ENCODE results near the gene TTYH1.

TTYH1 gene

DNA sequence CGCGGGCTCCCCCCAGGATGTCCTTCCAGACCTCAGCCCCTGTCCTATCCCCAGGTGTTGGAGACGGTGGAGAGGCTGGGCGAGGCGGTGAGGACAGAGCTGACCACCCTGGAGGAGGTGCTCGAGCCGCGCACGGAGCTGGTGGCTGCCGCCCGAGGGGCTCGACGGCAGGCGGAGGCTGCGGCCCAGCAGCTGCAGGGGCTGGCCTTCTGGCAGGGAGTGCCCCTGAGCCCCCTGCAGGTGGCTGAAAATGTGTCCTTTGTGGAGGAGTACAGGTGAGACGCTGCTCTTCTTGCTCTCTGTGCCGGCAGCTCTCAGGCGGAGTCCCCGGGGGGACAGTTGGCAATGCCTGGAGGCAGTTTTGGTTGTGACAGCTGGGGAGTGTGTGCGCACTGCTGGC lies 6.9 kb downstream of the TTYH1 start:
- DNase-seq (ENCODE audit: low read depth in 1 of 2, low spot score in 1 of 2), result no peak

DNA sequence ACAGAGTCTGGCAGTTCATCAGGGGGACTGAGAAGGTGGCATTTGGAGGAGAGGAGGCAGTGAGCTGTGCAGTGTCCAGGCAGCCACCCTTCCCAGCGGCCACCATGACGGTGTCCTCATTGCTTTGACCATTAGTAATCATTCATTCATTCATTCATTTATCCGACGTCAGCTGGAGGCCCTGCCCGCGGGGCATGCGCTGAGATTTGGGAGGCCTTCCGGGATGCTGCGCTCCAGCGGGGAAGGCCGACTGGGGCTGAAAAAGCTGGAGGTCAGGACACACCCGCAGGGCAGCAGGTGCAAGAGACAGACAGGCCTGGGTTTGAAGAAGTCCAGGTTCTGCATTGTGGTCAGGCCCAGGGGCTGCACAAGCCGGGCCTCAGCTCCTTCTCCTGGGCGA lies 8.9 kb downstream of the TTYH1 start:
- DNase-seq (ENCODE audit: low read depth in 1 of 2, low spot score in 1 of 2), result no peak

DNA sequence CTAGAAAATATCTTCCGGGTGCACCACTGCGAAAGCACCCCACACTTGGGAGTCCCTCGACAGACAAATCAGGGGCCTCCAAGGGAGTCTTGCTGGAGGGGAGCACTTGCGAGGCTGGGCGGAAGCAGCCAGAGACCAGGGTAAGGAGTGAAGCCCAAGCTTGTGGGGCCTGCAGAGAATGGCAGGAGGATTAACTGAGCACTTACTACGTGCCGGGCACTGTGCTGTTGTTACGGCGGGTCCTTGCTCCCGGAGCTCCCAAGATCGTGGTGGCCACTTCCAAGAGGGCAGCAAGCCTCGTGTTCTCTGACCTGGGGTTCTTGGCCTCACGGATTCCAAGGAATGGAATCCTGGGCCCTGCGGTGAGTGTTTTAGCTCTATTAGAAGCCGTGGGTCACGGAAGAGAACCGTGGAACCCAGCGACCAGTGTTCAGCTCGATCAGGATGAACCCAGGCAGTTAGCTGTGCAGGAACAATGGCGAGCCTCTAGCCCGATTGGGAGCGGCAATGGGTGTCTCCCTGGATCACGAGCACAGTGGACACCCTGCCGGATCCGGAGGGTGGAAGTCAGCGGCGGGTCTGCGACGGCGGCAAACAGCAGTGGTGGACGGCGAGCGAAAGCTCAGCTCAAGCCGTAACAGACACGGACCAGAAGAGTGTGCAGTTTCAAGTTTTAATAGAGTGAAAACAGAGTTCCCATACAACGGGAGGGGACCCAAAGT lies 9.6 kb downstream of the TTYH1 start:
- DNase-seq (ENCODE audit: low read depth in 1 of 2, low spot score in 1 of 2), result no peak

DNA sequence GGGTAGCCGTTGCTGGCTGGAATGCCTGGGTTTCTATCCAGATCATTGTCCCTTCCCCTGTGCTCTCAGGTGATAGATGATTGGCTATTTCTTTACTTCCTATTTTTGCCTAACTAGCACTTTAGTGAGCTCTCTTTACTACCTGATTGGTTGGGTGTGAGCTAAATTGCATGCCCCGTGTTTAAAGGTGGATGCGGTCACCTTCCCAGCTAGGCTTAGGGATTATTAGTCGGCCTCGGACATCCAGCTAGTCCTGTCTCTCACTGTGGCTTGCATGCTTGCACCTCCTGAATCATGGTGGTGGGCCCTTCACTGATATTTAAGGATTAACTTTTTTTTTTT lies 10.1 kb downstream of the TTYH1 start:
- DNase-seq (ENCODE audit: low read depth in 1 of 2, low spot score in 1 of 2), result no peak

DNA sequence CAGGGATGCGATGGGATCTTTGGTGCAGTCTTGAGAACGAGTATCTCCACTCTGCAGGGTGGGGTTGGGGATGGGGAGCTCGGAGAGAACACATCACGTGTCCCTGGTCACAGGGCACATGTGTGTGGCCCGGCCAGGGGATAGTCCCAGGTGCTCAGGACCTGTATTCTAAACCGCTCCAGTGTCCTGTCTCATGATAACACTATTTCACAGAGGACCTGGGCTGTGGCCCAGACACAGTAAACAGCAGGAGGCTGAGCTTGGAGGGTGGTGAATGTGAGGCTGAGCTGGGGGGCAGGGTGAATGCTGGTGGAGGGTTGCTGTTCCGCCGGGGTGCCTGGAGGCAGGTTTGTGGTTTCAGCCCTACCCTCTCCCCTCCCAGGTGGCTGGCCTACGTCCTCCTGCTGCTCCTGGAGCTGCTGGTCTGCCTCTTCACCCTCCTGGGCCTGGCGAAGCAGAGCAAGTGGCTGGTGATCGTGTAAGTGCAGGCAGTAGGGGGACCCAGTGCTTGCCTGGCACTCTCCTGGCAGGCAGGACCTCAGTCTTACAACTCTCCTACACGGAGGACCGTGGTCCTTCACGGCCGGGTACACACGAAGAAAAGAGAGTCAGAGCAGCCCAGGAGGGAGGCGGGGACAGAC lies 11.1 kb downstream of the TTYH1 start:
- DNase-seq (ENCODE audit: low read depth in 1 of 2, low spot score in 1 of 2), result no peak

DNA sequence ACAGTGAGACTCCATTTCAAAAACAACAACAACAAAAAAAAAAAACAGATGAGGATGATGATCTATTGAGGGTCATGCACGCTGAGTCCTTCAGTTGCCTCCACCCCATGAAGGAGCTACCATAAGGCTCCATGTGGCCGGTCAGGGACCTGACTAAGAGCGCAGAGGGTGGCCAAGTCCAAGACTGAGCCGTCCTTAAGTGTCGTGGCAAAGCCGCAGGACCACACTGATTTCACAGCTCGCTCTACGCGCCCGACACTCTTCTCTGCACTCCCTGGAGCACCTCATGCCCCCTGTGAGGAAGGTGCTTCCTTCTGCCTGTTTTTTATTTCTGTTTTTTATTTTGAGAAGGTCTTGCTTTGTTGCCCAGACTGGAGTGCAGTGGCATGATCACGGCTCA lies 12.3 kb downstream of the TTYH1 start:
- no peak for DNase-seq (ENCODE audit: low read depth in 1 of 2, low spot score in 1 of 2)

DNA sequence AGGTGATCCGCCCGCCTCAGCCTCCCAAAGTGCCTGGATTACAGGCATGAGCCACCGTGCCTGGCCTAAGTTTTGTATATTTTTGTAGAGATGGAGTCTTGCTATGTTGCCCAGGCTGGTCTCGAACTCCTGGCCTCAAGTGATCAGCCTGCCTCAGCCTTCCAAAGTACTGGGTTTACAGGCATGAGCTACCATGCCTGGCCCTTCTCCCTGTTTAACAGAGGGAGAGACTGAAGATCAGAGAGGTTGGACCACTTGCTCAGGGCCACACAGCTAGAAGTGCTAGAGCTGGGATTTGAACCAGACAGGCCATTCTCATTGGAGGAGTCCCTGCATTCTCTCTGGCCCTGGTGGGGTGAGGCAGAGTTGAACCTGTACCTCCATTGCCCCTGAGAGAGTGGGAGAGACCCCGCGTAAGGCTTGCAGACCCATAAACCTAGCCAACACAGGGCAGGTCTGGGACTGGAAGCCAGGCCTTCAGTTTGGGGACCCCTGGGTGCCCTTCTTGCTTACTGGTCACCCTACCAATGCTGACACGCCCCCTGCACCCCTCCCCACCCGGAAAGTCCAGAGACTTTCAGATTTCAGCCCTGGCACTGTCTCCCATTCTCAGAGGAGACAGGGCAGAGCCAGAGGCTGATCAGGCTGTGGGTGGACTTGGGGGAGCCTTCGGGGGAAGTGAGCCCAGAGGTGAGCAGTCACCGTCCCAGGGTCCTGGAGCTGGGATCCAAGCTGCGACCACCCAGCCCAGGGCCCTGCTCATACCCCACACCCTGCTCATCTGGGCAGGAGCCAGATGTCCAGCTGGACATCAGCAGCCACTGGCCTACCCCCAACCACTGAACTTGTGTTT lies 13.3 kb downstream of the TTYH1 start:
- no peak for DNase-seq (ENCODE audit: low read depth in 1 of 2, low spot score in 1 of 2)

DNA sequence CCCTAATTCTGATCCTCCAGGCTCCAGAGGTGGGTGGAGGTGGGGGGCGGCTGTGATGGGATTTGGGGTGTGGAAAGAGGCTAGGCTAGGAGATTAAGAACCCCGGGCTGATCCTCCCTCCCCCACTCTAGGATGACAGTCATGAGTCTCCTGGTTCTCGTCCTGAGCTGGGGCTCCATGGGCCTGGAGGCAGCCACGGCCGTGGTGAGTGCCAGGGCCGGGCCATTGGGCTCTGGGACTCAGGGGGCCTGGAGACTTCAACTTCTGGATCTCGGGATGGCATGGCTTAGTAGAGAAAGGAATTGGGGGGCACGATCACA lies 13.9 kb downstream of the TTYH1 start:
- DNase-seq (ENCODE audit: low read depth in 1 of 2, low spot score in 1 of 2), result no peak

DNA sequence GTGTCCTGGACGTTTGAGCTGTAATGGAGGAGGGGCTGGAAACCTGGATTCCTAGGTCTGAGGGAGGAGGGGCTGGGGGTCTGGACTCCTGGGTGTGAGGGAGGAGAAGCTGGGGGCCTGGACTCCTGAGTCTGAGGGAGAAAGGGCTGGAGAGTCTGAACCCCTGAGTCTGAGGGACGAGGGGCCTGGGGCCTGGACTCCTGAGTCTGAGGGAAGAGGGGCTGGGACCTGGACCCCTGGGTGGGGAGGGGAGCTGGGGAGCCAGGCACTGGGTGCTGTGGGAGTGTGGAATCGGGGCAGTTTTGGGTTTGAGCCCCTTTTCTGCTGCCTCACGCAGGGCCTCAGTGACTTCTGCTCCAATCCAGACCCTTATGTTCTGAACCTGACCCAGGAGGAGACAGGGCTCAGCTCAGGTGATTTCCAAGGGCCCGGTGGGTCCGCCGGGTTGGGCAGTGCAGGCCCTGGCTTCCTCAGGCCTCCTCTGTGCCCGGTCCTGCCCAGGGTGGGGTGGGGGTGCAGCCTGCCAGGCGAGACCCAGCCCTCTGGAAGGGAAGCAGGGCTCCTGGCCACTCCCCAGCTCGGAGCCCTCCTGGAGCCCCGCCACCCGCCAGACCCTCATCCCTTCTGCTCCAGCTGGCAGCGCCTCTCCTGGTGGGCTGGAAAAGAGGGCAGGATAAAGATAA lies 14.4 kb downstream of the TTYH1 start:
- no peak for DNase-seq (ENCODE audit: low read depth in 1 of 2, low spot score in 1 of 2)

DNA sequence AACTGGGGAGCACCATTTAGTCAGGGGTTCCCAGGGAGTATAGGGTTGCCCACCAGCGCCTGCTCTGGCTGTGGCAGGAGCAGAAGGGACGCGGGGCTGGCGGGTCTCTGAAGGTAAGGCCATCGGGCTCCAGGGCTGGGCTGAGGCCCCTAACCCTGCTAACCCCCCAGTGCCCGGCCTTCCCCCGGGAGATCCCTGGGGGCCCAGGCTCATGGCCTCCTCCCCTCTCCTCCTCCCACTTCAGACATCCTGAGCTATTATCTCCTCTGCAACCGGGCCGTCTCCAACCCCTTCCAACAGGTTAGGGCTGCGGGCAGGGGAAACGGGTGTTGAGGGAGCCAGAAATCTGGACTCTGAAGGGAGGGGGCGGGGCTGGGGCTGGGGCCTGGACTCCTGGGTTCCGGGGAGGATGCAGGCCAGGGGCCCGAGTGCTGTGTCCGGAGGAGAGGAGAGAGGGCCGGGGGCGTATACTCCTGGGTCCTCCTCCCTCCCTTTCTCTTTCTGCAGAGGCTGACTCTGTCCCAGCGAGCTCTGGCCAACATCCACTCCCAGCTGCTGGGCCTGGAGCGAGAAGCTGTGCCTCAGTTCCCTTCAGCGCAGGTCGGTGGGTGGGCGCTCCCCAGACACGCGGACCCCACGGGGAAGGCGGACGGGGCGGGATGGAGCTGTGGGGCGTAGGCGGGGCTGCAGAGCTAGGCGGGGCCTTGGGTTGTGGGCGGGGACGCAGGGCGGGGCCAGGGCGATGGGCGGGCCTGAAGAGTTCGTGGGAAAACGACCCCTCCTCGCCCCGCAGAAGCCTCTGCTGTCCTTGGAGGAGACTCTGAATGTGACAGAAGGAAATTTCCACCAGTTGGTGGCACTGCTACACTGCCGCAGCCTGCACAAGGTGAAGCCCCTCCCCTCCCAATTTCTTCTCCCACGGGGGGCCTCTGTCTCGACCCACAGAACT lies 15.3 kb downstream of the TTYH1 start:
- DNase-seq (ENCODE audit: low read depth in 1 of 2, low spot score in 1 of 2), result peak in 1 of 2 donors; percentile 36

DNA sequence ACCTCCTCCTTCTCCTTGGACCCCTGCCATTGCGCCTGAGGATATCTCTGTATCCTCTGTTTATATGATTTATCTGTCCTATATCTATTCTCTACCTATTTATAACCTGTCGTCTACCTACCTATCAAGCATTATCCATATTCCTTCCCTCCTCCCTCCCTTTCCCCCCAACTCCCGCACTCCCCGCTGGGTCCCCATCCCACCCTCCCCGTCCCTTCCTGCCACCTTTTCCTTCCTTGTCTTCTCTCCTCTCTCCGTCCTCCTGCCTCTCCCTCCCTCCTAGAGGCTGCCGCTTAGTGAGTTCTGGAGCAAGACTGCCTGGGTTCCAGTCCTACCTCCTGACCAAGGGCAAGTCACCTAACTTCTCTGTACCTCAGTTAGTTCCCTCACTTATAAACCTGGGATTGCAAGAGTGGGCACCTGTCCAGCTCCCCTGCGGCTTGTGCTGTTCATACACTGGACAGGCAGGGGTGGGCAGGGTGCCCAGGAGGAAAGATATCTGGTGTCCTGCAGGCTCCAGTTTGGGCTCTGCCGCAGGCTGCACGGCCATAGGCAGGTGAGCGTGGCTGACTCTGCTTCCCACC lies 16.1 kb downstream of the TTYH1 start:
- no peak for DNase-seq (ENCODE audit: low read depth in 1 of 2, low spot score in 1 of 2)

DNA sequence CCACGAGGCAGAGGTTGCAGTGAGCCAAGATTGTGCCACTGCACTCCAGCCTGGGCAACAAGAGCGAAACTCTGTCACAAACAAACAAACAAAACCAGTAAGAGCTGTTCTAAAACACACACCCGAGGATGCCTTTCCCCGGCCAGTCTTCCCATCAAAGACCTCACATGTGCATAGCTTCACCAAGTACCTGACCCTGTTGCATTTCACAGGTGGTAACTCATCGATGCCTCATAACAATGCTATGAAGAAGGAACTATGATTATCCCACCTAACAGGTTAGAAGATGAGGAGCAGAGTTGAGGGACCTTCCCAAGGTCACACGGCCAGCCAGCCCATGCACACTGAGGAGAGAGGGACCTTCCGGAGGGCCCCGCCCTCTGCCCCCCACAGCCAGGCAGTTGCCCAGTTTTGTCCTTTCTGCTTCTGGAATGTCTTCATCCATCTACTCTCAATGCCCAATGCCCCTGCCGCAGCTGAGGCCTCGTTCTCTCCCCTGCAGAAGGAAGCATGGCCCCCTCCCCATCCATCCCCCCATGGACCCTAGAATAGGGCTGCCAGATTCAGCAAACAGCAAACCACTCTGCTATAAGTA lies 17.0 kb downstream of the TTYH1 start:
- DNase-seq (ENCODE audit: low read depth in 1 of 2, low spot score in 1 of 2), result no peak

DNA sequence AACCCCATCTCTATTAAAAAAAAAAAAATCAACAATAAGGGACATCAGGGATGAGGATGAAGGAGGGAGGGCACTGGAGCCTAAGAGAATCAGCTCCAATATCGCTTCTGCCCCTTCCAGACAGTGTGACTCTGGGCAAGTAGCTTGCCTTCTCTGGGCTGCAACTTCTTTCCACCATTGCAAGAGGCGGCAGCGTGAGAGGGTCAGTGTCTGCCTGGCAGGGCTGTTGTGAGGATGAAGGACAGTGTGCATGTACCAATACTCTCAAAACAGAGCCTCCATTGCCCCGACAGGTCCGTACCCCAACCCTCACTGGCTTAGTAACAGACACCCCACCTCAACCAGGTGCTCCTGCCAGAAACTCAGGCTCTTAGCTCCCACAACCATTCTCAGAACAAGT lies 18.4 kb downstream of the TTYH1 start:
- DNase-seq (ENCODE audit: low read depth in 1 of 2, low spot score in 1 of 2), result no peak

DNA sequence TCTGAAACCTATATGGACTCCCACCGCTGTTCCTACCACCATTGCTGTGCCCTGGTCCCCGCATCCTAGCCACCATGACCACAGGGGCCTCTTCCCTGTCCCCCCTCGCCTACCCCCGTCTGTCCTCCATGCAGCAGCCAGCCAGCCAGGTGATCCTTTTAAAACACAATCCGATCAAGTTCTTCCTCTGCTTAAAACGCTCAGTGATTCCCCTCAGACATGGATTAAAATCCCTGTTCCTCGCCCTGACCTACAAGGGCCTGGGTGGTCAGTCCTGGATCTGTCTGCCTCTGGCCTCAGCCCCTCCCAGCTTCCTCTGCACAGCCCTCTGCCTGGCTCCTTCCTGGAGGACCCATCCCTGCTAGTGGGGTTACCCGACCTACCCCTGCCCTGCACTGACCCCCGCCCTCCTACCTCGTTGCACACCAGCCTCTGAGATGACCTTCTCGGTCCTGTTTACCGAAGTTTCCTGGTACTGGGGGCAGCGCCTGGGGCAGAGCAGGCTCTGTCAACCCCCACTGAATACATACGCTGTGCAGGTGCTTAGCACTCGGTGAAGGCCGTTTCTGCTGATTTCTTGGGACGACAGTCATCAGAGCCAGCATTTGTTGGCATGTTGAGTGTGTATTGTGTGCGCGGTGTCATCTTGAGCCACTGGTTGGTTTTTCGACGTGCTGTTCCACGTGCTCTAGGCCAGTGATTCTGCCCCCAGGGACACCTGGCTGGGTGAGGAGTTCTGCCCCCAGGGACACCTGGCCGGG lies 19.0 kb downstream of the TTYH1 start:
- DNase-seq (ENCODE audit: low read depth in 1 of 2, low spot score in 1 of 2), result no peak

DNA sequence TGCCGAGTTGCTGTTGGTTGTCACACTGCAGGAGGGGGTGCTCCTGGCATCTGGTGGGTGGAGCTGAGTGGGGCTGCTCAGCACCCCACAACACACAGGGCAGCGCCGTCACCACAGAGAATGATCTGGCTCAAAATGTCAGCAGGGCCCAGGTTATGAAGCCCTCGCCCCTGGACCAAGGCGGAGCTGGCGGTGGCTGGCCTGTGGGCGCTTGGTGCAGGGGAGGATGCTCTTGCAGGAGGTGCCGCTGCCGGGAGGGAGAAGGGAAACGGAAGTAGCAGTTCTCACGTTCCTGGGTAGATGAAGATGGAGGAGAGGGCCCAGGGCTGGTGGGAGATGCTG lies 19.6 kb downstream of the TTYH1 start:
- no peak for DNase-seq (ENCODE audit: low read depth in 1 of 2, low spot score in 1 of 2)

DNA sequence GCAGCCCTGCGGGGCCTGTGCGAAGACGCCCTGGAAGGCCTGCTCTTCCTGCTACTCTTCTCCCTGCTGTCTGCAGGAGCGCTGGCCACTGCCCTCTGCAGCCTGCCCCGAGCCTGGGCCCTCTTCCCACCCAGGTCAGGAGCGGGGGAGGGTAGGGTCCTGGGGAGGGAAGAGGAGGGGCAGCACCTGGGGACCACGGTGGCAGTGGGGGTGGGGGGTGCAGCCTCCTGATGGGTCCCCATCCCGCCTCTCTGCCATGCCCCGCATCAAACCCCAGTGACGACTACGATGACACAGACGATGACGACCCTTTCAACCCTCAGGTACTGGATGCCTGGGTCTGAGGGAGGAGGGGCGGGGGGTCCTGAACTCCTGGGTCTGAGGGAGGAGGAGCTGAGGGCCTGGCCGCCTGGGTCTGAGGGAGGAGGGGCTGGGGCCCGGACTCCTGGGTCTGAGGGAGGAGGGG lies 20.3 kb downstream of the TTYH1 start:
- DNase-seq (ENCODE audit: low read depth in 1 of 2, low spot score in 1 of 2), result no peak

DNA sequence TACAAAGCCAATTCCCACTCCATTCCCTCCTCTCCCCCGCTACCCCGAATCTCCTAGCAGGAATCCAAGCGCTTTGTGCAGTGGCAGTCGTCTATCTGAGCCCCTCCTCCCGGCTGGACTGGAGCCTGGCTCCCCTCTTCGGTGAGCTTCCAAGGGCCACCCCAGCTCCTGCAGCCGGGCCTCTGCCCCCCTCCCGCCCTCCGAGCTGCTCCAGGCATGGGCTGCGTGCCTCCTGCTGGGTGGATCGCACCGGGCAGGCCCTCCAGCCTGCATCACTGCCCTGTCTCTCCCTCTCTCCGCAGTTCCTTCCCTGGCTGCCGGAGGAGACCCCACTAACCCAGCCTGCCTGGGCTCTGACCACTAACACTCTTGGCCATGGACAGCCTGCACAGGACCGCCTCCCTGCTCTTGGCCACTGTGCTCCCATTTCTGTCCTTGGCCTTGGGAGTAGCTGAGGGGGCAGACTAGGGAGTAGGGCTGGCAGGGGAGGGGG lies 20.8 kb downstream of the TTYH1 start:
- no peak for DNase-seq (ENCODE audit: low read depth in 1 of 2, low spot score in 1 of 2)

DNA sequence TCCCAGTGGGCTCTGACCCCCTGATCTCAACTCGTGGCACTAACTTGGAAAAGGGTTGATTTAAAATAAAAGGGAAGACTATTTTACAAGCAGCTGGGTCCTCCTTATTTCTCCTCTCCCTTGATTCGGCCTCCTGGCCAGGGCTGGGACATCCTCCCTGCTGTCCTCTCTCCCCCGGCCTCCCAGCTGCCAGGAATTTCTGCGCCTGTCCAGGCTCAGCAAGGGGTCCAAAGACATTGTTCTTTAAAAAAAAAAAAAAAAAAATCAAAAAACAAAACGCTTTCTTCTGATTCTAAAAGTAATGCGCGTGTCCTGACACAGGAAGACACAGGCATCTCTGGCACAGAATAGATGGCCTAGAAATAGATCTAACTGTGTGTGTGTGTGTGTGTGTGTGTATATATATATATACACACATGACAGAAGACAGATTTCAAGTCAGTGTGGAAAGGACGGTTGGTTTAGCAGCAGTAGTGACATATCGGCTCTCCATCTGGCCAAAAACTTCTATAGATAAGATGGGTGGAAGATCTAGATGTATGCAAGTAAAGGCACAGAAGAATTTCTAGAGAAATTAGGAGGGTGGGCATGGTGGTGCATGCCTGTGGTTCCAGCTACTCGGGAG lies 21.5 kb downstream of the TTYH1 start:
- DNase-seq (ENCODE audit: low read depth in 1 of 2, low spot score in 1 of 2), result no peak

Data from stimulated activated CD4-positive, alpha-beta T cell treated with anti-CD3 and anti-CD28 coated beads, Interleukin-15, amount 100 ng/mL, for 1 hour (primary cell).